PC-9 (cell line): ENCODE results near the gene CRADD. TPM values are rescaled to one million over a fixed set of nuclear protein-coding genes. Genes with fewer than 3 reads are reported as not detected.

ENCODE experiments used
- BruUV-seq: library from RNA; stranded (reverse); fragments of 400-500 nt; replicated peaks from 2 replicates; lab custom pipeline; 2021; lab: Mats Ljungman, UMichigan
- CTCF ChIA-PET: fragments of 300-600 bp; sonication (Branson Sonifier 250); formaldehyde crosslinking; loops from one replicate; lab custom pipeline; 2022; ENCODE audit warnings: antibody characterized with exemption; lab: Charles Lee
- POLR2A ChIA-PET: fragments of 300-600 bp; sonication (Branson Sonifier 250); formaldehyde crosslinking; loops from one replicate; lab custom pipeline; 2022; ENCODE audit warnings: antibody characterized with exemption; ENCODE audit not compliant: unreplicated experiment; lab: Charles Lee
- DNase-seq, 2 experiments: peaks; one replicate each; pipeline versions ENCODE4 v3.0.0 to v3.0.0-alpha.2; 2015 to 2022; ENCODE audit warnings: mixed read lengths in 1 of 2
- H2AFZ ChIP-seq: fragments of 200-600 bp; sonication (generic); 2 replicates; pipeline ENCODE4 v1.8.1; 2017; ENCODE audit warnings: antibody characterized with exemption
- H3F3A ChIP-seq: fragments of 200-600 bp; sonication (generic); 2 replicates; pipeline ENCODE4 v1.8.1; 2017; ENCODE audit warnings: antibody characterized with exemption, mild to moderate bottlenecking, low read depth; ENCODE audit not compliant: insufficient read depth
- H3K27ac ChIP-seq: fragments of 200-600 bp; sonication (generic); 2 replicates; pipeline ENCODE4 v1.6.1; 2016; ENCODE audit warnings: mixed run types
- H3K27me3 ChIP-seq: fragments of 200-600 bp; sonication (generic); 2 replicates; pipeline ENCODE4 v1.6.1; 2016; ENCODE audit warnings: low read depth, mixed run types; ENCODE audit not compliant: insufficient read depth
- H3K36me3 ChIP-seq: fragments of 200-600 bp; sonication (generic); 2 replicates; pipeline ENCODE4 v1.6.1; 2016; ENCODE audit warnings: low read depth, mixed run types
- H3K4me1 ChIP-seq: fragments of 200-600 bp; sonication (generic); replicated peaks from 2 replicates; pipeline ENCODE4 v1.6.1; 2016; ENCODE audit warnings: mixed run types; ENCODE audit not compliant: insufficient read depth
- H3K4me2 ChIP-seq: fragments of 200-600 bp; sonication (generic); 2 replicates; pipeline ENCODE4 v1.6.1; 2017; ENCODE audit warnings: mixed run types
- H3K4me3 ChIP-seq: fragments of 200-600 bp; sonication (generic); 2 replicates; pipeline ENCODE4 v1.6.1; 2016; ENCODE audit warnings: mixed run types
- H3K79me2 ChIP-seq: fragments of 200-600 bp; sonication (generic); 2 replicates; pipeline ENCODE4 v1.6.1; 2017; ENCODE audit warnings: low read depth, mixed run types
- H3K9me2 ChIP-seq: fragments of 200-600 bp; sonication (generic); 2 replicates; pipeline ENCODE4 v1.8.1; 2017; ENCODE audit warnings: mild to moderate bottlenecking; ENCODE audit not compliant: insufficient read depth
- H3K9me3 ChIP-seq: fragments of 200-600 bp; sonication (generic); 2 replicates; pipeline ENCODE4 v1.8.1; 2016; ENCODE audit warnings: low read depth; ENCODE audit not compliant: insufficient read depth
- H4K20me1 ChIP-seq: fragments of 200-600 bp; sonication (generic); 2 replicates; pipeline ENCODE4 v1.8.1; 2017; ENCODE audit not compliant: insufficient read depth
- EZH2 ChIP-seq: fragments of 200-600 bp; sonication (generic); IDR thresholded peaks from 2 replicates; pipeline ENCODE4 v1.8.0; 2017; ENCODE audit warnings: antibody characterized with exemption, low read depth
- intact Hi-C: fragments of 100-400 bp; cut with micrococcal nuclease; formaldehyde crosslinking; loops from one replicate; pipeline ENCODE4 v1.10.0; 2022; ENCODE audit not compliant: unreplicated experiment
- total RNA-seq: library from RNA; stranded (reverse); gene quantifications from 2 replicates; pipeline ENCODE4 v1.2.3, GENCODE V29; 2021
- TF ChIP-seq, protein P1 (sequence below): fragments of 200-600 bp; sonication (generic); conservative IDR thresholded peaks from 2 replicates; pipeline ENCODE4 v1.6.1; 2017; ENCODE audit warnings: mixed run types, antibody characterized with exemption, mild to moderate bottlenecking, moderate library complexity

The CRADD gene
- total RNA-seq, 1 experiment from 2014 or later: 7.6 TPM

DNA sequence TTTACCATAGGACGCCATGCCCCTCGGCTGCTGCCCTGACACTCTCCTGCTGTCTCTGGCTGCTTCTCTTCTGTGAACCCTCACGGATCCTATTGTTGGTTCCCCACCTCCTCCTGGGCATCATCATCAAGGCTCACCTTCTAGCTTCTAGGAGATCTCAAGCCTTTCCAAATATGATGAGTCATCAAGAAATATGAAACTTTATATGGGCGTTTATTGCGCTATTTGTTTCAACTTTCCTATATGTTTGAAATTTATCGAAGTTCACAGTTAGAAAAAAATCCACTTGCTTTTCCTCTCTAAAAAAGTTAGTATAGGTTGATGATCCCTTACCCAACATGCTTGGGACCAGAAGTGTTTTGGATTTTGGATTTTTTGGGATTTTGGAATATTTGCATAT, 2.8 kb upstream of the CRADD start:
- Histone ChIP-seq H4K20me1 (no peaks in the 10 kb centered on the region), H3K27me3 (no peaks in the 10 kb centered on the region), H3K9me3 (0 out of 2 replicates have a peak, but pooled peaks cover 4% of the 10 kb centered on the region), H3F3A (peaks cover 4% of the 10 kb centered on the region; the same call in 1 of the 2 replicates), H2AFZ (no peak overlapping the region), H3K79me2 (no peaks in the 10 kb centered on the region), H3K36me3 (no peaks in the 10 kb centered on the region), H3K9me2 (no peaks in the 10 kb centered on the region), H3K4me2 (no peak overlapping the region), H3K4me1 (peaks cover 8% of the 10 kb centered on the region), H3K4me3 (no peak overlapping the region), H3K27ac (no peak overlapping the region)
- TF ChIP-seq, protein P1, sequence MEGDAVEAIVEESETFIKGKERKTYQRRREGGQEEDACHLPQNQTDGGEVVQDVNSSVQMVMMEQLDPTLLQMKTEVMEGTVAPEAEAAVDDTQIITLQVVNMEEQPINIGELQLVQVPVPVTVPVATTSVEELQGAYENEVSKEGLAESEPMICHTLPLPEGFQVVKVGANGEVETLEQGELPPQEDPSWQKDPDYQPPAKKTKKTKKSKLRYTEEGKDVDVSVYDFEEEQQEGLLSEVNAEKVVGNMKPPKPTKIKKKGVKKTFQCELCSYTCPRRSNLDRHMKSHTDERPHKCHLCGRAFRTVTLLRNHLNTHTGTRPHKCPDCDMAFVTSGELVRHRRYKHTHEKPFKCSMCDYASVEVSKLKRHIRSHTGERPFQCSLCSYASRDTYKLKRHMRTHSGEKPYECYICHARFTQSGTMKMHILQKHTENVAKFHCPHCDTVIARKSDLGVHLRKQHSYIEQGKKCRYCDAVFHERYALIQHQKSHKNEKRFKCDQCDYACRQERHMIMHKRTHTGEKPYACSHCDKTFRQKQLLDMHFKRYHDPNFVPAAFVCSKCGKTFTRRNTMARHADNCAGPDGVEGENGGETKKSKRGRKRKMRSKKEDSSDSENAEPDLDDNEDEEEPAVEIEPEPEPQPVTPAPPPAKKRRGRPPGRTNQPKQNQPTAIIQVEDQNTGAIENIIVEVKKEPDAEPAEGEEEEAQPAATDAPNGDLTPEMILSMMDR: no peak
- TF ChIP-seq EZH2: no peak
- intact Hi-C loops: no loop called here
- no peak for DNase-seq
- ChIA-PET POLR2A (no interaction called here), CTCF (no interaction called here)
- BruUV-seq: no TSS peak

- intact Hi-C loops: loop anchor here (1.0 to 5.0 kb wide), 2 partner anchors 46 to 105 kb away; no protein-coding TSS in a partner anchor
- Histone ChIP-seq H3K9me2 (no peaks in the 10 kb centered on the region), H3K36me3 (no peaks in the 10 kb centered on the region), H3K4me3 (peak overlapping the region; percentile 72), H3K9me3 (0 out of 2 replicates have a peak, but pooled peaks cover 4% of the 10 kb centered on the region), H3K4me1 (peaks cover 8% of the 10 kb centered on the region), H2AFZ (peak overlapping the region; percentile 88), H3K27ac (peak overlapping the region; percentile 87), H3F3A (peaks cover 4% of the 10 kb centered on the region; the same call in 1 of the 2 replicates), H3K27me3 (no peaks in the 10 kb centered on the region), H3K79me2 (no peaks in the 10 kb centered on the region), H4K20me1 (no peaks in the 10 kb centered on the region), H3K4me2 (peak overlapping the region; percentile 79)
- POLR2A ChIA-PET: interaction anchor here (0.6 kb wide), 1 partner anchor 299 kb away, joined by 3 read pairs; no protein-coding TSS in a partner anchor
- no TSS peak for BruUV-seq
- DNase-seq: no peak
- no peak for TF ChIP-seq EZH2
- TF ChIP-seq, protein P1: no peak
- CTCF ChIA-PET: interaction anchor here (0.5 kb wide), 1 partner anchor 85 kb away, joined by 4 read pairs; no protein-coding TSS in a partner anchor
These were observed 574 bp upstream of the CRADD start for GRCh38 chr12:93676408-93677194.

DNA sequence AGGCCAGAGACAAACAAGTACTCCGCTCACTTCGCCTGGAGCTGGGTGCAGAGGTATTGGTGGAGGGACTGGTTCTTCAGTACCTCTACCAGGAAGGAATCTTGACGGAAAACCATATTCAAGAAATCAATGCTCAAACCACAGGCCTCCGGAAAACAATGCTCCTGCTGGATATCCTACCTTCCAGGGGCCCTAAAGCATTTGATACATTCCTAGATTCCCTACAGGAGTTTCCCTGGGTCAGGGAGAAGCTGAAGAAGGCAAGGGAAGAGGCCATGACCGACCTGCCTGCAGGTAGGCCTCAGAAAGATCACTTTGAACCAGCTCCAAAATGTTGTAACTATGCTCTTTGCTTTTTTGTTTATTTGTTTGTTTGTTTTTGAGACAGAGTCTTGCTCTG, 1.6 kb downstream of the CRADD start:
- ChIA-PET POLR2A (interaction anchor here (0.7 kb wide), 1 partner anchor 425 kb away, joined by 3 read pairs; no protein-coding TSS in a partner anchor), CTCF (no interaction called here)
- Histone ChIP-seq H3K4me2 (peak overlapping the region; percentile 79; the same call in 1 of the 2 replicates), H3K27me3 (no peaks in the 10 kb centered on the region), H3K79me2 (no peaks in the 10 kb centered on the region), H3K27ac (no peak overlapping the region), H3K9me2 (no peaks in the 10 kb centered on the region), H2AFZ (no peak overlapping the region), H3F3A (peaks cover 4% of the 10 kb centered on the region; the same call in 1 of the 2 replicates), H3K36me3 (no peaks in the 10 kb centered on the region), H3K4me3 (no peak overlapping the region), H4K20me1 (no peaks in the 10 kb centered on the region), H3K9me3 (0 out of 2 replicates have a peak, but pooled peaks cover 4% of the 10 kb centered on the region), H3K4me1 (peaks cover 8% of the 10 kb centered on the region)
- no TSS peak for BruUV-seq
- DNase-seq: no peak
- intact Hi-C loops: loop anchor here (5.0 kb wide), 1 partner anchor 44 kb away; no protein-coding TSS in a partner anchor
- TF ChIP-seq EZH2: no peak
- TF ChIP-seq, protein P1: no peak
